Measurements from ENCODE around the gene PRPF31.
A peak's percentile ranks its signal among the peaks of the same experiment; 100 is the strongest.

- TF ChIP-seq, protein P1, sequence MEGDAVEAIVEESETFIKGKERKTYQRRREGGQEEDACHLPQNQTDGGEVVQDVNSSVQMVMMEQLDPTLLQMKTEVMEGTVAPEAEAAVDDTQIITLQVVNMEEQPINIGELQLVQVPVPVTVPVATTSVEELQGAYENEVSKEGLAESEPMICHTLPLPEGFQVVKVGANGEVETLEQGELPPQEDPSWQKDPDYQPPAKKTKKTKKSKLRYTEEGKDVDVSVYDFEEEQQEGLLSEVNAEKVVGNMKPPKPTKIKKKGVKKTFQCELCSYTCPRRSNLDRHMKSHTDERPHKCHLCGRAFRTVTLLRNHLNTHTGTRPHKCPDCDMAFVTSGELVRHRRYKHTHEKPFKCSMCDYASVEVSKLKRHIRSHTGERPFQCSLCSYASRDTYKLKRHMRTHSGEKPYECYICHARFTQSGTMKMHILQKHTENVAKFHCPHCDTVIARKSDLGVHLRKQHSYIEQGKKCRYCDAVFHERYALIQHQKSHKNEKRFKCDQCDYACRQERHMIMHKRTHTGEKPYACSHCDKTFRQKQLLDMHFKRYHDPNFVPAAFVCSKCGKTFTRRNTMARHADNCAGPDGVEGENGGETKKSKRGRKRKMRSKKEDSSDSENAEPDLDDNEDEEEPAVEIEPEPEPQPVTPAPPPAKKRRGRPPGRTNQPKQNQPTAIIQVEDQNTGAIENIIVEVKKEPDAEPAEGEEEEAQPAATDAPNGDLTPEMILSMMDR (optimal IDR thresholded peaks at IDR 0.05 in 1 of 3, IDR thresholded peaks at IDR 0.05 in 1 of 3, conservative IDR thresholded peaks at IDR 0.05 in 1 of 3; ENCODE audit: extremely low read depth in 1 of 3, insufficient read depth in 2 of 3, low read length in 3 of 3): peak; percentile 30 to 53 (median 41)
- no peak for TF ChIP-seq EZH2 (IDR thresholded peaks at IDR 0.05; ENCODE audit: low read length)
Observed at GRCh38 chr19:54096617-54097106, 18.9 kb upstream of the PRPF31 start.

All from keratinocyte (primary cell).